ENCODE results near the gene MYRFL. TPM values are rescaled to one million over a fixed set of nuclear protein-coding genes. Genes with fewer than 3 reads are reported as not detected.

MYRFL gene
- total RNA-seq, 2 donors from 2014 or later = 0.27 TPM; not detected in 1

DNA sequence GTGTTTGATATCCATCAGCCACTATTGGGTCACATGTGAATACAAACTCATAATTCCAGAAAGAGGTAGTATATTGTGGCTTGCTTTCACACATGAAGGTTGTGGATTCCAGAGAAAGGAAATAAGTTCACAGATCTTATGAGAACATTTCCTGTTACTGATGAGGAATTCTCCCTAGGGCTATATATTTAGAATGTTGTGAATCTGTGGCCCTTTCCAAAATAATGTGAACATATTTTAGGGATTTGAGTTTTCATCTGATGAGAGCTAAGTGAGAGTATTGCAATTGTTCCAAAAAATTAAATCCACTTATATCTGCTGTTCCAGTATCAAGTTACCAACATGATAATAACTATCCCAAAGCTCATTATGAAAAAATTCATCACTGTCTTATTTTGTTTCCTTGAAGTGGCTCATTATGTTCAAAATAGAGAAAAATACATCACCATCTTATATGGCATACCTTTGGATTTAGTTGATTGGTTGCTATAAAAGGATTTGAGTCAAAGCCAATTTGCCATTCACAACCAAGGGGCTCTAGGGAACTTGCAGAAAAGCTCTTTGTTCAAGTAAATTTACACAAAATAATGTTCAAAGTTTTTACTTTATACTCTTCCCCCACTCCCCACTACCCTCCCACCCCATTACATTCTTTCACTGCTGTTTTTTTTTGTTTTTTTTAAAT, 76.3 kb downstream of the MYRFL start:
- no peak overlapping the region for H3K4me3 ChIP-seq
- H3K36me3 ChIP-seq = no peaks in the 10 kb centered on the region
- no peaks in the 10 kb centered on the region for H3K4me1 ChIP-seq (replicated peaks)
- TF ChIP-seq POLR2A (IDR thresholded peaks at IDR 0.05) (no peak), POLR2AphosphoS5 (IDR thresholded peaks at IDR 0.05) (no peak)
- TF ChIP-seq, protein P1, sequence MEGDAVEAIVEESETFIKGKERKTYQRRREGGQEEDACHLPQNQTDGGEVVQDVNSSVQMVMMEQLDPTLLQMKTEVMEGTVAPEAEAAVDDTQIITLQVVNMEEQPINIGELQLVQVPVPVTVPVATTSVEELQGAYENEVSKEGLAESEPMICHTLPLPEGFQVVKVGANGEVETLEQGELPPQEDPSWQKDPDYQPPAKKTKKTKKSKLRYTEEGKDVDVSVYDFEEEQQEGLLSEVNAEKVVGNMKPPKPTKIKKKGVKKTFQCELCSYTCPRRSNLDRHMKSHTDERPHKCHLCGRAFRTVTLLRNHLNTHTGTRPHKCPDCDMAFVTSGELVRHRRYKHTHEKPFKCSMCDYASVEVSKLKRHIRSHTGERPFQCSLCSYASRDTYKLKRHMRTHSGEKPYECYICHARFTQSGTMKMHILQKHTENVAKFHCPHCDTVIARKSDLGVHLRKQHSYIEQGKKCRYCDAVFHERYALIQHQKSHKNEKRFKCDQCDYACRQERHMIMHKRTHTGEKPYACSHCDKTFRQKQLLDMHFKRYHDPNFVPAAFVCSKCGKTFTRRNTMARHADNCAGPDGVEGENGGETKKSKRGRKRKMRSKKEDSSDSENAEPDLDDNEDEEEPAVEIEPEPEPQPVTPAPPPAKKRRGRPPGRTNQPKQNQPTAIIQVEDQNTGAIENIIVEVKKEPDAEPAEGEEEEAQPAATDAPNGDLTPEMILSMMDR (IDR thresholded peaks at IDR 0.05) = no peak
- no peak for DNase-seq (ENCODE audit: low spot score)
- intact Hi-C loops (cut with DNase I) = loop anchor here (2.0 kb wide), 1 partner anchor 675 kb away; no protein-coding TSS in a partner anchor
- no peak overlapping the region for H3K27ac ChIP-seq
- H3K9me3 ChIP-seq = no peaks in the 10 kb centered on the region
- no peaks in the 10 kb centered on the region for H3K27me3 ChIP-seq (replicated peaks; ENCODE audit: insufficient read depth)

DNA sequence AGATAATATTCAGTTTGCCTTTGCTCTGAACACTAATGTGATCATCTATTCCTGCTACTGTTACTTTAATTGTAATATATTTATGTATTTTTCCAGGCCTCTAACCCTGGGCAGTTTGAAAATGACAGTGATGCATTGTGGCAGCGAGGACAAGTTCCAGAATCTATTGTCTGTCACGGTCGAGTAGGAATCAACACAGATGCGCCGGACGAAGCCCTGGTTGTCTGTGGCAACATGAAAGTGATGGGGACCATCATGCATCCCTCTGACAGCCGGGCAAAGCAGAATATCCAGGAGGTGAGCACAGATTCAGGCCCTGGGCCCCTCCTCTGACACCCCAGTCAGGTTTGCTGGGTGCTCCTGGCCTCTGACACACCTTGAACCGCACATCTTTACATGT, 78.5 kb downstream of the MYRFL start:
- no peaks in the 10 kb centered on the region for H3K27me3 ChIP-seq (replicated peaks; ENCODE audit: insufficient read depth)
- DNase-seq (ENCODE audit: low spot score) = no peak
- no peak overlapping the region for H3K27ac ChIP-seq
- TF ChIP-seq POLR2AphosphoS5 (IDR thresholded peaks at IDR 0.05) (no peak), POLR2A (IDR thresholded peaks at IDR 0.05) (no peak)
- TF ChIP-seq, protein P1 (IDR thresholded peaks at IDR 0.05) = no peak
- no peaks in the 10 kb centered on the region for H3K9me3 ChIP-seq
- H3K4me1 ChIP-seq (replicated peaks) = no peaks in the 10 kb centered on the region
- intact Hi-C loops (cut with DNase I) = no loop called here
- 85% methylated on average over 8 of the region's 8 CpGs for WGBS
- no peaks in the 10 kb centered on the region for H3K36me3 ChIP-seq
- H3K4me3 ChIP-seq = no peak overlapping the region

DNA sequence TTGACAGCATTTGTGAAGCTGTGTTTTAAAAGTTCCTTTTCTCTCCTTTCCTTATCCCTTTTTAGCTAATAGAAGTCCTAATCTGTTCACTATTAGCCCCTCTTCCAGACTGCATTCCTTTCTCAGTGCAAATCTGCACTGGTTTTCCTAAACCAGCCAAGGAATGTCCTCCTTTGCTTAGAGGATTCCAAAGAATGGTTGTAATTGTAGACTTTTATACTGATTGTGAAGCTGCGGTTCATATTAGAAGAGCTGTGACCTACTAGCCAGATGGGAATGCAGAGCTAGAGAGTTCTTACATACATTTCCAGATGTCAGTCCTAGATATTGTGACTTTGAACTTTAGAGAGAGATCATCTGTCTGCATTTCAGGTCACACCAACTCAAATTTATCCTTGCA, 79.8 kb downstream of the MYRFL start:
- Histone ChIP-seq H3K36me3 (no peaks in the 10 kb centered on the region), H3K27ac (no peak overlapping the region), H3K9me3 (no peaks in the 10 kb centered on the region), H3K27me3 (replicated peaks; ENCODE audit: insufficient read depth) (no peaks in the 10 kb centered on the region), H3K4me3 (no peak overlapping the region), H3K4me1 (replicated peaks) (no peaks in the 10 kb centered on the region)
- DNase-seq (ENCODE audit: low spot score) = no peak
- intact Hi-C loops (cut with DNase I) = no loop called here
- WGBS = 71% methylated on average over 1 of the region's 1 CpG
- no peak for TF ChIP-seq POLR2A (IDR thresholded peaks at IDR 0.05)

DNA sequence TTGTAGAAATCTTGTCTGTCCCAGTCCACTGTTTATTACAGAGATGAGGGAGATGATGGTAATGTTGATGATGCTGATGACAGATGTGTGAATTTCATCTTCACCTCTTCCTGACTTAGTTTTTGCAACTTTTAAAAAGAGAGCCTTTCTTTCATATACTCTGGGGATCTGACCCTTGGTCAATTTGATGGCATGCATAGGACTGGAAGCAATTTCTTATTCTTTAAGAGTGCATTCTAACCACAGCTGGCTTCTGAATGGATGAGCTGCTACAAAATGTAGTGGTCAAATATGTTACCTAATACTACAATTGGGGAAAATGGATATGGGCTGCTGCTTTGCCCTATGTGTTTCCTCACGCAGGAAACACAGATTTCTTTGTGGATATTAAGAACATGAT, 80.8 kb downstream of the MYRFL start:
- H3K4me3 ChIP-seq = no peak overlapping the region
- no peak for DNase-seq (ENCODE audit: low spot score)
- H3K36me3 ChIP-seq = no peaks in the 10 kb centered on the region
- intact Hi-C loops (cut with DNase I) = no loop called here
- no peaks in the 10 kb centered on the region for H3K27me3 ChIP-seq (replicated peaks; ENCODE audit: insufficient read depth)
- no peaks in the 10 kb centered on the region for H3K4me1 ChIP-seq (replicated peaks)
- WGBS = 89% methylated on average over 1 of the region's 1 CpG
- TF ChIP-seq, protein P1 (IDR thresholded peaks at IDR 0.05) = no peak
- TF ChIP-seq POLR2AphosphoS5 (IDR thresholded peaks at IDR 0.05) (no peak), POLR2A (IDR thresholded peaks at IDR 0.05) (no peak)
- H3K9me3 ChIP-seq = no peaks in the 10 kb centered on the region
- H3K27ac ChIP-seq = no peak overlapping the region

DNA sequence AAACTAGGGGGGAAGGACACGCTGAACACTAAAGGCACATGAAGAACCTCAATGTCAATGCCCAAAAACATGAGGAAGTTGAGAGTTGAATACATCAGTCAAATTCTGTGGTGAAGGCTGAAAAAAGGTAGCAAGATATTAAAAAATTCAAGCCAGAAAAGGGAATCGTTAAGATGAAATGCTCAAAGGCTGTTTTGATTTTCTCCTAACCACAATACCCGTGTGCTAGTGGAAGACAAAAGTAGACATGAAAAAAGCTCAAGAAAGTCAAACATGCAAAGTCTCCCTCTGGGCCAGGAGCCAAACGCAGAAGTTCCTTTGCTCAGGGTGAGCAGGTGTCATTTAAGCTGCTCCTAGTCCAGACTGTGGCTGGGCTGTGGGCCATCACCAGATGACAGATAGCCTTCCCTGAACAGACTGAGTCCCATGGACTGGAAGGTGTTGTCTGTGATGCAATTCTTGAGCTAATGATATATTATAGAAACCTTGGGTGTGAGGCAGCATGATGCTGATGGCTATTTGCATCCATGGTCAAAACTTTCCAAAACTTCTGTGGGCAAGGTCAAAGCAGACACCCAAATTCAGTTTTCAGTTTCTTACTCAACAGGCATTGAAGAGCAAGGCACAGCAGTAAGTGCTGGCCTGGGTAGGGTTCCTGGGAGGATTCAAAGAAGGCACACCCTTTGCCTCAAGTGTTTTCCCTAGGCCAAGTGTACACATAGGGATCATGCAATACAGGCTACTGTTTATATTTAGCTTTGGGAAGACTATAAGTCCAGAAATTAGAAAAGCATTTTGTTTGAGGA, 81.6 kb downstream of the MYRFL start:
- H3K27ac ChIP-seq = no peak overlapping the region
- H3K36me3 ChIP-seq = no peaks in the 10 kb centered on the region
- intact Hi-C loops (cut with DNase I) = no loop called here
- H3K9me3 ChIP-seq = no peaks in the 10 kb centered on the region
- no peak overlapping the region for H3K4me3 ChIP-seq
- no peaks in the 10 kb centered on the region for H3K4me1 ChIP-seq (replicated peaks)
- H3K27me3 ChIP-seq (replicated peaks; ENCODE audit: insufficient read depth) = no peaks in the 10 kb centered on the region
- 65% methylated on average over 4 of the region's 4 CpGs for WGBS
- no peak for DNase-seq (ENCODE audit: low spot score)
- TF ChIP-seq, protein P1 (IDR thresholded peaks at IDR 0.05) = no peak
- TF ChIP-seq POLR2A (IDR thresholded peaks at IDR 0.05) = no peak
- no peak for TF ChIP-seq POLR2AphosphoS5 (IDR thresholded peaks at IDR 0.05)
